ENCODE data around the gene PPP1R1C. TPM values are rescaled to one million over a fixed set of nuclear protein-coding genes. Genes with fewer than 3 reads are reported as not detected.
"Not testable (repeated sequence)": the region's sequence is repeated elsewhere in the genome, so short reads cannot be mapped to it uniquely, and the experiment has no call there.

Gene PPP1R1C, protein sequence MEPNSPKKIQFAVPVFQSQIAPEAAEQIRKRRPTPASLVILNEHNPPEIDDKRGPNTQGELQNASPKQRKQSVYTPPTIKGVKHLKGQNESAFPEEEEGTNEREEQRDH
- 0.67 and 2.0 TPM in 2 replicates for total RNA-seq (2014; rRNA removed; shearing (Covaris generic))
- polyA plus RNA-seq (2015; cell fraction: cytosol; rRNA removed), result 1.4 TPM in 2 replicates
- polyA plus RNA-seq (2015; cell fraction: nucleus; rRNA removed), result 0.78 TPM in 1 of 2 replicates, not detected in the other

GRCh38 chr2:181985632-181986205 is at the start of gene PPP1R1C:
PPP1R1C (plus strand) TSS chr2:181985853; CDS start chr2:181986111, 258 bp downstream.
- in situ Hi-C loops (cut with HindIII; ENCODE audit: low pct_unique_long_range_greater_than_20kb, low sequenced_read_pairs), result no loop called here
- DNase-seq (ENCODE audit: low read depth, low spot score), result peak; percentile 21

- DNase-seq (ENCODE audit: low read depth, low spot score), result no peak
- in situ Hi-C loops (cut with HindIII; ENCODE audit: low pct_unique_long_range_greater_than_20kb, low sequenced_read_pairs), result no loop called here
These were observed 48.2 kb upstream of the PPP1R1C start for GRCh38 chr2:181937473-181937872.

- in situ Hi-C loops (cut with HindIII; ENCODE audit: low pct_unique_long_range_greater_than_20kb, low sequenced_read_pairs), result no loop called here
- no peak for DNase-seq (ENCODE audit: low read depth, low spot score)
These were observed 42.1 kb upstream of the PPP1R1C start for GRCh38 chr2:181943411-181944124.

DNA sequence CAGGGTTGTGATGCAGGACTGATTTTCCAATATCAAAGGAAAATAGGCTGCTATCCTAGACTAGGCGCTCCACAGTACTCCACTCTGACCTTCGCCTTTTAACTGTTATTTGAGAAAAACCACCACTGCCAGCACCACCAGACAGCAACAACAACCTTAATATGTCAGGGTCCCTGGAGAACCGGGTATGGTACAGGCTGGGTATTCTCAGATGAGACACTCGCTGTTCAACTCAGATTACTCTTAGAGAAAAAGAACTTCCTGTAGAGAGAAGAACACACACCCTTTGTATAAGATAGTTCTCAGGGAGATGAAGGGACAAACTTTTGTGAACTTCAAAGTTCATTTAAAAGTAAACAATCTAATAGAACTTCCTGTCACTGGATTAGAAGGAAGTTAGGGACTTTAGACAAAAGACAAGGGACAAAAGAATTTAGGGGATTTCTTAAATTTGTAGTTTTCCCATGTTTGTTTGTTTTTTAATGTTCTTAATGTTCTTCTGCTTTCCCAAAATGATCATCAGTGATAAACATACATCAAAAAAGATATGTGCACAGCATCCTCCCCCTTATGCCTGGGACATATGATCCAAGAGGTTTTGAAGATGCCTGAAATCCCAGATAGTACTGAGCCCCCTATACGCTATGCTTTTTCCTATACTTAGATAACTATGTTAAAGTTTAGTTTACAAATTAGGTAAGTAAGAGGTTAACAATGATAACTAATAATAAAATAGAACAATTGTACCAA is 41.3 kb upstream of the PPP1R1C start:
- peak; percentile 83 for DNase-seq (ENCODE audit: low read depth, low spot score)
- in situ Hi-C loops (cut with HindIII; ENCODE audit: low pct_unique_long_range_greater_than_20kb, low sequenced_read_pairs), result no loop called here

DNA sequence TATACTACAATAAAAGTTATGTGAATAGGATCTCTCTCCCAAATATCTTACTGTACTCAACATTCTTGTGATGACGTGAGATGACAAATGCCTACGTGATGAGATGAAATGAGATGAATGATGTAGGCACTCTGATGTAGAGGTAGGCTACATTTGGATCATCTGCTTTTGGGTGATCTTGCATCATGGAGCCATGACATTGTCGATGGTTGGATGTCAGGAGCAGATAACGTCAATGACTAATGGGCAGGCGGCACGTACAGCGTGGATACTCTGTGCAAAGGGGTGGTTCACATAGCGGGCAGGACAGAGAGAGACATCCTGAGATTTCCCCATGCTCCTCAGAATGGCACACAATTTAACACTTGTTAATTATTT is 40.8 kb upstream of the PPP1R1C start:
- DNase-seq (ENCODE audit: low read depth, low spot score), result no peak
- in situ Hi-C loops (cut with HindIII; ENCODE audit: low pct_unique_long_range_greater_than_20kb, low sequenced_read_pairs), result no loop called here

DNA sequence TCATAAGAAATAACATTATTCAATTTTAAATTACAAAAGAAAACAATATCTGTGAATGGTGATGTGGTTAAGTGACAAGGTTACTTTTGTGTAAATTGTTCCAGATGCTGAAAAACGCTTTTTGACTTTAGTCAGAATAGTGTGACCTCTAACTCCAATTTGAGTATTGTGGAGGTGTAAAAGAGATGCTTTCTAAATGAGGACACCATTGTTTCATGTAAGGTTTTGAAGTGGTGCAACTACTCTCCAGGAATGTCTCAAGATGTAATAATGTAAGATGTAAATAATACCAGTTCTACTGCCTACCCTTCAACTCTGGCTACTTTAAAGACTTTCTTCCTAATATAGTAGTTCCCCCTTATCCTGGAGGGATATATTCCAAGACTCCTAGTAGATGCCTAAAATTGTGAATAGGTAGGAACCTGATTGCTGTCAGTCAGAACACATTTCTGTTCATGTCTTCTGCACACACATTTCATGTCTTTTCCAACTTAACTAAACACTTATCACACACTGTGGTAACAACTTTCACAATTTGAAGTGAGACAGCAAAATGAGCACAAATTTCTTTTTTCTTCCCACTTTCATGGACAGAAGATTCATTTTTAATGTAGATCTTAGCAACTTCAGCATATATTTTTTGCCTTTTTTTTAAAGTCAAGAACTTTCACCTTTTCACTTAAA is 39.1 kb upstream of the PPP1R1C start:
- in situ Hi-C loops (cut with HindIII; ENCODE audit: low pct_unique_long_range_greater_than_20kb, low sequenced_read_pairs), result no loop called here
- no peak for DNase-seq (ENCODE audit: low read depth, low spot score)

GRCh38 chr2:181947273-181947672 is 38.4 kb upstream of the PPP1R1C start:
- no peak for DNase-seq (ENCODE audit: low read depth, low spot score)
- in situ Hi-C loops (cut with HindIII; ENCODE audit: low pct_unique_long_range_greater_than_20kb, low sequenced_read_pairs), result no loop called here

DNA sequence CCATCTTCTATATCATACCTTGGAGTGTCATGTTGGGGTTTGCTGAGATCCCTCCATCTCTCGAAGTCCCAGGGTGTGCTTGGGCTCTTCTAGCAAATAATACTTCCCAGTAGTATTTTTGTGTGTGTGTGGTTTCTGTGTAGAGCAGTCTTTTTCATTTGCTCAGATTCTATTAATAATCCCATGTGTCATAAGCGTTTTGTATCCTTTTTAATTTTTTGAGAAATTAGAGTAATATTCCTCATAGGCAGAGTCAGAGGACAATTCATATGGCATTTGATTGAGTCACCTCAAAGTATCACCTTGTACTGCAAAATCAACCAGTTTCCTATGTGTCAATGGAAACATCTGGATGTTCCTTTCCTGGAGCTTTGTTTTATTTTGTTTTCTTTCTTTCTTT is 37.4 kb upstream of the PPP1R1C start:
- in situ Hi-C loops (cut with HindIII; ENCODE audit: low pct_unique_long_range_greater_than_20kb, low sequenced_read_pairs), result no loop called here
- DNase-seq (ENCODE audit: low read depth, low spot score), result no peak

- in situ Hi-C loops (cut with HindIII; ENCODE audit: low pct_unique_long_range_greater_than_20kb, low sequenced_read_pairs), result no loop called here
- no peak for DNase-seq (ENCODE audit: low read depth, low spot score)
These were observed 36.6 kb upstream of the PPP1R1C start for GRCh38 chr2:181949047-181949446.

DNA sequence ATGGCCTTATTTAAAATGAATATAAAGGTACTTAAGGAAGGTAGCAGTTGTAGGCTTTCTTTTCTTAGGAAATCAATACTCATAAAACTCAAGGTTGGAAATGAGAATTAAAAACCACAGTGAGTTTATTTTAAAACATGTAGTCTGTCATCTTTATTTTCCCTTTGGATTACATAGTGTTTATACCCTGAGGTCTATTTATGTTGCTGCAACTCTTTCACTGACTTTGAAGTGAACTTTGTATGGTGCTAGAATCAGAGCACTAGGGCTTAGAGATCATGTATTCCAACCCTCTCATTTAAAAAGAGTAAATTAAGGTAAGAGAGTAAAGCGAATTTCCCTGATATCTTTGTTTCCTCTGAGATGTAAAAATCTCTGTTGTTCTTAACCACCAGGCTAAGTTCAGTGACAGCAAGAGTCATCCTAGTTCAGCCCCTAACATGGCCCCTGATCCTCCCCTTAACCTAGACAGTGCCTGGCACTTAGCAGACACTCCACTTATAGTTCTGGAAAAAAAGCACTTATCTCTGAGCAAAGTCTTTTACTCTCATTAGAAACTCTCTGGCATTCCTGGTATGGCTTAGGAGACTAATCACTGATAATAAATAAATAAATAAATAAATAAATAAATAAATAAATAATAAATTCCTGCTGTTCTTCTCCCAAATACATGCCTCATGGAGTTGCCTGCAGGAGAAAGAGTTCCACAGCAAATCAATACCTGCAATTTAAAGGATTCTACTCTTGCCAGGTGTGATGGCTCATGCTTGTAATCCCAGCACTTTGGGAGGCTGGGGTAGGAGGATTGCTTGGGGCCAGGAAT is 33.0 kb upstream of the PPP1R1C start:
- in situ Hi-C loops (cut with HindIII; ENCODE audit: low pct_unique_long_range_greater_than_20kb, low sequenced_read_pairs), result no loop called here
- no peak for DNase-seq (ENCODE audit: low read depth, low spot score)

GRCh38 chr2:181953881-181954537 is 31.6 kb upstream of the PPP1R1C start:
- in situ Hi-C loops (cut with HindIII; ENCODE audit: low pct_unique_long_range_greater_than_20kb, low sequenced_read_pairs), result no loop called here
- peak; percentile 62 for DNase-seq (ENCODE audit: low read depth, low spot score)

- in situ Hi-C loops (cut with HindIII; ENCODE audit: low pct_unique_long_range_greater_than_20kb, low sequenced_read_pairs), result no loop called here
- DNase-seq (ENCODE audit: low read depth, low spot score), result no peak
These were observed 31.1 kb upstream of the PPP1R1C start for GRCh38 chr2:181954538-181954883.

GRCh38 chr2:181955010-181955409 is 30.6 kb upstream of the PPP1R1C start:
- DNase-seq (ENCODE audit: low read depth, low spot score), result no peak

GRCh38 chr2:181955866-181956265 is 29.8 kb upstream of the PPP1R1C start:
- DNase-seq (ENCODE audit: low read depth, low spot score); in situ Hi-C loops (cut with HindIII; ENCODE audit: low pct_unique_long_range_greater_than_20kb, low sequenced_read_pairs): not testable (repeated sequence)

More at GRCh38 chr2:181955010-181955409, 30.6 kb upstream of the PPP1R1C start:
- in situ Hi-C loops (cut with HindIII; ENCODE audit: low pct_unique_long_range_greater_than_20kb, low sequenced_read_pairs), result no loop called here

- in situ Hi-C loops (cut with HindIII; ENCODE audit: low pct_unique_long_range_greater_than_20kb, low sequenced_read_pairs), result no loop called here
- no peak for DNase-seq (ENCODE audit: low read depth, low spot score)
These were observed 28.0 kb upstream of the PPP1R1C start for GRCh38 chr2:181957668-181958067.

- DNase-seq (ENCODE audit: low read depth, low spot score), result no peak
- in situ Hi-C loops (cut with HindIII; ENCODE audit: low pct_unique_long_range_greater_than_20kb, low sequenced_read_pairs), result no loop called here
These were observed 26.9 kb upstream of the PPP1R1C start for GRCh38 chr2:181958726-181959125.

DNA sequence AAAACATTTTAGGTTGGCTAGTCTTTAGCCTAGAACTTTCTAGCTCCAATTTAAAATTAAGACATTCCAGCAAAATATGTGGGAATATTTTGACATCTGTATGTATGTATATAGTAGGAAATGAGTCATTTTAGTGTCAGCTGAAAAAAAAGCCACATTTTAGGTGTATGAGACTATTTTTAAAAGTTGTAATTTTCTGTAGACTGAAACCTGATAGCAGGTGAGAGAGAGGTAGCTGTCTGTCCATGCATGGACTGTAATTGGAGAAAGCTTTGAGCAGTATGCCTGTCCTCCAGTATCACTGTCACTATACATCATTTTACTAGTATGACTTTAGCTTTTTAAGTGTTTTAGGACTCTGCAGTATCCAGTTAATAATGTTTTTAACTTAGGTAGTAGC is 26.1 kb upstream of the PPP1R1C start:
- DNase-seq (ENCODE audit: low read depth, low spot score), result no peak
- in situ Hi-C loops (cut with HindIII; ENCODE audit: low pct_unique_long_range_greater_than_20kb, low sequenced_read_pairs), result no loop called here
